ENCODE measurements around the gene CPE.
"Not testable (repeated sequence)": the region's sequence is repeated elsewhere in the genome, so short reads cannot be mapped to it uniquely, and the experiment has no call there.

Gene CPE

GRCh38 chr4:165410214-165410613 lies 31.4 kb downstream of the CPE start:
- DNase-seq, result no peak

DNA sequence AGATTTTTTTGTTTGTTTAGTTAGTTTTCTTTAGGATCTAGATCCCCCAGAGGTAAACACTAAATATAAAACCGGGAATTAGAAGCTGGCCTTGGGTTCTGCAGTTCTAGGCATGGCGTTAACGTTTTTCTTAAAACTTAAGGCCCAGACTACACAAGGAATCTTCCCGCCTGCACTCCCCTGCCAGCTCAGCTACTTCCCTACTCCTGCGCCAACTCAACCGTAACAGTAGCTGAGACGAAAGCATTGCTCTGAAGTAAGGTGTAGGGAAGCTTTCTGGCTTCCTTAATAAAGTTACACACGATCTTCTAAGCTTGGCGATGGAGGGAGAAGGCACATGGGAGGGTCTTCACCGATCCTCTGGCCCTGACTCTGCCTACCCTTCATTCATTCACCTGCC lies 37.1 kb downstream of the CPE start:
- no peak for DNase-seq

DNA sequence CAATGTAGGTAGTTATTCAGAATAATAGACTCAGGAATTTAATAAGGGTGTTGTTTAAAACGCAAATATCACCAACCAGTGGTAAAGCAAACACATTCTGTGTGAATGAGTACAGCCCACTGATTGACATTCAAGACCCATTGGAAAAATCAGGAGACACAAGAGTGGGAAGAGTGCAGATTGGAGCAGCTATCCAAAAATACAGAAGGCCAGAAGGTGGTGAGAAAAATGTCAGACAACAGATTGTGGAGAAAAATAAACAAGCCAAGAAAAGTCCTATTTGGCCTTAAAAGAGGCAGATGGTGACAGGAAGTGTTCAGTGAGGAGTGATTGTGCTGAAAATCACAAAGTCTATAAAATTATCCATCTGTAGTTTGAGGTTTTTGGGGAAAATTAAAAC lies 39.3 kb downstream of the CPE start:
- no peak for DNase-seq

- DNase-seq, result no peak
Observed at GRCh38 chr4:165425629-165426028, 46.8 kb downstream of the CPE start.

GRCh38 chr4:165426331-165426730 lies 47.5 kb downstream of the CPE start:
- DNase-seq, result no peak

DNA sequence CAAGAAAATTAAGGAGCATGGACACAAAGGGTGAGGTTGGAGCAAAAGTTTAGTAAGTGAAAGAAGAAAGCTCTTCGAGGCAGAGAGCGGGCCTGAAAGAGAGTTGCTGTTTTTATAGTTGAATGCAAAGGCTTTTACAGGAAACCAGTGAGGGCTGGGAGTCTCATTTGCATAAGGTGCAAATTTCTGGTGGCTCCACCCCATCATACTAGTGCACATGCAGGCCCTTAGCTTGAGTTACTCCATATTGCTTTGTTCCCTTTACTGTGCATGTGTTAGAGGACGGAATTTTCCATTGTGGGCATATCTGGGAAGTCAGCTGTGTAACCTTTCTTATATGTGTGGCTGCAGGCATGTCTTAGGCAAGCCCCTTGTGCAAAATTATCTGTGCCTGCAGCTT lies 48.0 kb downstream of the CPE start:
- no peak for DNase-seq

- no peak for DNase-seq
Observed at GRCh38 chr4:165428957-165429356, 50.1 kb downstream of the CPE start.

- no peak for DNase-seq
Observed at GRCh38 chr4:165433529-165433928, 54.7 kb downstream of the CPE start.

DNA sequence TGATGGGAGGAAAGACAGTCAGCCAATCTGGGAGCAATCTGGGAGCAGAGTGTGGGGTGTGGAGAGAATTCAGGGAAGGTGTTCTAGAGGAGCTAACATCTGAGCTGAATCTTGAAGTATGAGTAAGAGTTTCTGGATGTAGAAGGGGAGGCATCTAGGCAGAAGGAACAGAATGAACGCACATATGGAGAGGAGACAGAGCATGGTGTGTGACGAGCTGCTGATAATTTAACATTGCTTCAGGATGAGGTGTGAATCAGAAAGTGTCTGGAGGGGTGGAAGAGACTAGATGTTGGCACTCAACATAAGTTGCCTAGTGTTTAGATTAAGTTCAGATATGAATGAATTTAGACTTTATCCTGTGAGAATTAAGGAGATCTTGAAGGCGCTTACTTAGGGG lies 58.9 kb downstream of the CPE start:
- no peak for DNase-seq

GRCh38 chr4:165439344-165439743 lies 60.5 kb downstream of the CPE start:
- no peak for DNase-seq

GRCh38 chr4:165439981-165440380 lies 61.2 kb downstream of the CPE start:
- DNase-seq, result no peak

- no peak for DNase-seq
Observed at GRCh38 chr4:165440415-165441158, 61.8 kb downstream of the CPE start.

DNA sequence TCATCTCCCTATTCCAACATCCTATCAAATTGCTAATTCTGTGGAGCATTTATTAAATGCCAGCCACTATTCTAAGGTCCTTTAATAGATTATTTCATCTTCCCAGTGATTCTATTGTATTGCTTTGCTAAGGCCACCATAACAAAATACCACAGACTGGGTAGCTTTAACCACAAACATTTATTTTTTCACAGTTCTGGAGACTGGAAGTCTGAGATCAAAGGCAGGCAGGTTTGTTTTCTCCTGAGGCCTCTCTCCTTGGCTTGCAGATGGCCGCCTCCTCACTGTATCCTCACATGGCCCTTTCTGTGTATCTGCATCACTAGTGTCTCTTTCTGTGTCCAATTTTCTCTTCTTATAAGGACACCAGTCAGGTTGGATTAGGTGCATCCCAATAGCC lies 64.5 kb downstream of the CPE start:
- DNase-seq, result no peak

GRCh38 chr4:165448700-165449099 lies 69.9 kb downstream of the CPE start:
- no peak for DNase-seq

- DNase-seq, result no peak
Observed at GRCh38 chr4:165449333-165449732, 70.5 kb downstream of the CPE start.

DNA sequence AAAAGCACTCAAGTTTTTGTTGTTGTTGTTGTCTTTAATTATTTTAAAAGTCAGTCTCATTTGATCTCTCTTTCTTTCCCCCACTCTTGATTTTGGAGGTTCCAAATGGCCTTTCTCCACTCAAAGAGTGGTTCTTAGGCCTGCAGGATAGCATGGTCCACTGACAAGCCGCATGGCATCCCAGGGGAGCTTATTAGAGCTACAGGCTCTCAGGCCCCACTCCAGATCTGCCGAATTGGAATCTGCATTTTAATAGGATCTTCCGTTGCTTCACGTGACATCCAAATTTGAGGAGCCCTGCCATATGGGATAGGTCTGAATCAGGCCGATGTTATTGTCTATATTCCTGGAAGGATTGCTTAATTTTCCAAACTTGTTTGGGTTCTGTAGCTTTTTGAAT lies 72.1 kb downstream of the CPE start:
- no peak for DNase-seq

DNA sequence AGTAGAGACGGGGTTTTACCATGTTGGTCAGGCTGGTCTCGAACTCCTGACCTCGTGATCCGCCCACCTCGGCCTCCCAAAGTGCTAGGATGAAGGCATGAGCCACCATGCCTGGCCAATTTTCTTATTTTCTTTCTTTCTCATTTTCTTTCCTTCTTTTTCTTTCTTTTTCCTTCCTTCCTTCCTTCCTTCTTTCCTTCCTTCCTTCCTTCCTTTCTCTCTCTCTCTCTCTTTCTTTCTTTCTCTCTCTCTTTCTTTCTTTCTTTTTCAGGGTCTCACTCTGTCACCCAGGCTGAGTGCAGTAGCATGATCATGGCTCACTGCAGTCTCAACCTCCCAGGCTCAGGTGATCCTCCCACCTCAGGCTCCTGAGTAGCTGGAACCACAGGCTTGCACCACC lies 74.3 kb downstream of the CPE start:
- not testable (repeated sequence) for DNase-seq

GRCh38 chr4:165454426-165454825 lies 75.6 kb downstream of the CPE start:
- no peak for DNase-seq

- DNase-seq, result no peak
Observed at GRCh38 chr4:165457793-165458192, 79.0 kb downstream of the CPE start.

- no peak for DNase-seq
Observed at GRCh38 chr4:165458471-165458870, 79.7 kb downstream of the CPE start.

DNA sequence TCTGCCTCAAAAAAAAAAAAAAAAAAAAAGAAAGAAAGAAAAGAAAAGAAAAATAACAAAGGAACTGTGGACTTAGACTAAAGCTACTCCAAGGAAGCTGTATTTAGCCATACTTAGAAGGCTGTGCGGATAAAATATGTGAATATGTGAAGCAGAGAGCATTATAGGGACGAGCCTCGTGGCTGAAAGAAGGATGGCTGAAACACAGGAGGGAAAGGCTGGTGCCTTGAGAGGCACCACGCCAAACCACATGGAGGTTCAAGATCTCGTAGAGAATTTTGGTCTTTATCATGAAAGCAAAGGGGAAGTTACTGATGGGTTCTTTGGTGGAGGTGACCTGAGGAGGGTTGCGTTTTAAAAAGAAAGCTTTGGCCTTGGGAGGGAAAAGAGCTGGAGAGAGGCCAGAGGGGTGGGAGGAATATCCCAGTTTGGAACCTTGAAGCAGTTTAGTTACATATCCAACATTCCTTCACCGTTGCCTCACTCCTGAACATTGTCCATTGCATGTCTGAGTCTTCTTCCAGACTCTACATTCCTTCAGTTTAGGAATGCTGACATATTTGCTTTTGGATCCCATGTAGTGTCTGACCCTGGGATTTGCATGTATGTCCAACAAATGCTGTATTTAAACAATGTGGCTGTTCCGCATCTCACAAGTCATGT lies 82.5 kb downstream of the CPE start:
- DNase-seq, result no peak

DNA sequence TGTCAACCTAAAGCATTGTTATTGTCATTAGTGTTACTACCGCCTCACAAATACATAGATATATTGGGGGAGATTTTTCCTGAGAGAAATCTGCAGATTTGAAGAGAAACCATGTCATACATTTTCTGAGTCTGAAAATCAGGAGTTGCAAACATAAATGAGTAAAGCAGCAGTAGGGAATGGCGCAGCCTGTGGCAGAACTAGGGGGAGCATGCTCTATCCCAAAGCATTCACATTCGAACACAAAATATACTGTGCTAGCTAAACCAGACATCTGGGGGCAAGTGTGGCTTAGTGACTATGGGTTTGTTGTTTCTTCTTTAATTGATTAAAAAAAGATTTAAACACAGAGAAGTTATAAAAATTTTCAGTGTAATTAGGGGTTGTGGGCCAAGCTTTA lies 83.2 kb downstream of the CPE start:
- no peak for DNase-seq

DNA sequence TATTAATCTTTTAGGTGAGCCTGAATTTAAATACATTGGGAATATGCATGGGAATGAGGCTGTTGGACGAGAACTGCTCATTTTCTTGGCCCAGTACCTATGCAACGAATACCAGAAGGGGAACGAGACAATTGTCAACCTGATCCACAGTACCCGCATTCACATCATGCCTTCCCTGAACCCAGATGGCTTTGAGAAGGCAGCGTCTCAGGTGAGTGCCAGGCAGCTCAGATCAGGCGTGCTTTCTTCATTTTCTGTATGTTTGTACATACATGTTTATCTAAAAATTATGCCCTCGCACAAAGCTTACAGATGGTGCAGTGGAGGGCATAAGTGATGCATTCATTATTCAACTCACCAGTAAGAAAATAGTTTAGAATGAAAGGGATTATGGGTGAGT lies 85.6 kb downstream of the CPE start:
- no peak for DNase-seq

DNA sequence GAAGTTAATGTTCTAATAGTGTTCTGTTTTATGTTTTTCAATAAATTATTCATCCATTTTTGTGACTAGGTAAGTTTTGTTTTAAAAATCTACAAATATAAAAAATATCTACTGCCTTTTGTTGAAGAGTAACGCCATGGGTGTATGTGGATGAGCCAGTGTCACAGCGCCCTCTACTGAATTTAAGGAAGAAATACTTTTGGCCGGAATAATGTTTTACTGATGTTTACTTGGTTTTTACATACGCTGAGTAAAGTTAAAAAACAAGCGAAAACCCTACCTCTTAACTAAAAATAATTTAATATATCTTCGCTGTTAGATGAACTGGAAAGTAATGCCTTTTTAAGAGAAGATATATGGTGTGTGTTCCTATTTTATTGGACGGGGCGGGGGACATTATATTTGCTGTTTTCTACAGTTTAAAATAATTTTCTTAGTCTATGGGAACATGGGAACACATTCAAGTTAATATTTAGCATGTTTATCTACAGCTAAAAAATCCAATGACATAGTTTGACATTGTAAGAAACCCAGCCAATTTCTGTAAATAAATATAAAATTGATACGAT lies 86.1 kb downstream of the CPE start:
- DNase-seq, result peak; percentile 14

- DNase-seq, result no peak
Observed at GRCh38 chr4:165470009-165470408, 91.2 kb downstream of the CPE start.
